MCF 10A (cell line): ENCODE results near the gene LMO7. TPM values are rescaled to one million over a fixed set of nuclear protein-coding genes. Genes with fewer than 3 reads are reported as not detected.

ENCODE experiments used
- BruUV-seq: library from RNA; stranded (reverse); fragments of 400-500 nt; replicated peaks from 2 replicates; lab custom pipeline; 2021; lab: Mats Ljungman, UMichigan
- CTCF ChIA-PET: fragments of 300-600 bp; sonication (Branson Sonifier 250); formaldehyde crosslinking; extraction: SDS; loops from one replicate; lab custom pipeline; 2021; ENCODE audit warnings: antibody characterized with exemption, inconsistent platforms; lab: Yijun Ruan, JAX
- POLR2A ChIA-PET: fragments of 300-600, 350-650 bp; sonication (Branson Sonifier 250); formaldehyde crosslinking; extraction: SDS; loops from one replicate; lab custom pipeline; 2020; ENCODE audit warnings: antibody characterized with exemption, inconsistent platforms; lab: Yijun Ruan, JAX
- DNase-seq: peaks from one replicate; pipeline ENCODE4 v3.0.0-alpha.2; 2018; ENCODE audit not compliant: unreplicated experiment
- H3K27ac Mint-ChIP-seq: one replicate; pipeline ENCODE4 v1.8.0; 2022; ENCODE audit warnings: mild to moderate bottlenecking, low read depth, mixed read lengths; ENCODE audit not compliant: unreplicated experiment
- H3K27me3 Mint-ChIP-seq: one replicate; pipeline ENCODE4 v1.8.0; 2022; ENCODE audit warnings: mixed read lengths; ENCODE audit not compliant: insufficient read depth, unreplicated experiment
- H3K36me3 Mint-ChIP-seq: one replicate; pipeline ENCODE4 v1.8.0; 2022; ENCODE audit warnings: mild to moderate bottlenecking, moderate library complexity, mixed read lengths; ENCODE audit not compliant: insufficient read depth, unreplicated experiment
- H3K4me1 Mint-ChIP-seq: one replicate; pipeline ENCODE4 v1.8.0; 2022; ENCODE audit warnings: mixed read lengths; ENCODE audit not compliant: insufficient read depth, unreplicated experiment
- H3K4me3 Mint-ChIP-seq: one replicate; pipeline ENCODE4 v1.8.0; 2022; ENCODE audit warnings: mild to moderate bottlenecking, moderate library complexity, mixed read lengths; ENCODE audit not compliant: unreplicated experiment
- H3K9me3 Mint-ChIP-seq: one replicate; pipeline ENCODE4 v1.8.0; 2022; ENCODE audit warnings: mixed read lengths; ENCODE audit not compliant: unreplicated experiment
- CTCF ChIP-seq: fragments of 200-600 bp; IDR thresholded peaks from one replicate; pipeline ENCODE4 v1.8.0; 2022; ENCODE audit warnings: antibody characterized with exemption, mild to moderate bottlenecking; ENCODE audit not compliant: unreplicated experiment
- intact Hi-C: fragments of 100-400 bp; cut with micrococcal nuclease; formaldehyde crosslinking; loops from 2 replicates; pipeline ENCODE4 v1.14.1; 2022
- total RNA-seq: library from RNA; stranded (reverse); gene quantifications from 2 replicates; pipeline ENCODE4 v1.2.3, GENCODE V29; 2022

LMO7 gene
- total RNA-seq, 1 experiment from 2014 or later: 30.8 TPM

GRCh38 chr13:75764251-75764925 is 128.3 kb downstream of the LMO7 start:
- TF ChIP-seq CTCF: no peak
- H3K4me1 Mint-ChIP-seq: peaks cover 32% of the 10 kb centered on the region
- no peak for DNase-seq
- H3K27ac Mint-ChIP-seq: no peak overlapping the region
- CTCF ChIA-PET: interaction anchor here (0.6 to 11.0 kb wide), 6 partner anchors 9 to 68 kb away, joined by 3 to 93 read pairs (median 4); no protein-coding TSS in a partner anchor
- intact Hi-C loops: loop anchor here (5.0 kb wide), 2 partner anchors 108 to 708 kb away; no protein-coding TSS in a partner anchor
- peaks cover 17% of the 10 kb centered on the region for H3K36me3 Mint-ChIP-seq
- H3K4me3 Mint-ChIP-seq: no peak overlapping the region
- H3K27me3 Mint-ChIP-seq: no peaks in the 10 kb centered on the region
- POLR2A ChIA-PET: interaction anchor here (1.0 to 8.7 kb wide), 7 partner anchors 9 to 69 kb away, joined by 5 to 104 read pairs (median 48); no protein-coding TSS in a partner anchor
- H3K9me3 Mint-ChIP-seq: no peaks in the 10 kb centered on the region
- BruUV-seq: no TSS peak

GRCh38 chr13:75764926-75765310 is 128.8 kb downstream of the LMO7 start:
- Mint-ChIP-seq H3K27me3 (no peaks in the 10 kb centered on the region), H3K36me3 (peaks cover 19% of the 10 kb centered on the region), H3K4me3 (no peak overlapping the region), H3K4me1 (peaks cover 26% of the 10 kb centered on the region), H3K27ac (no peak overlapping the region), H3K9me3 (no peaks in the 10 kb centered on the region)
- no peak for TF ChIP-seq CTCF
- ChIA-PET CTCF (interaction anchor here (0.6 to 11.0 kb wide), 5 partner anchors 18 to 77 kb away, joined by 3 to 93 read pairs (median 4); no protein-coding TSS in a partner anchor), POLR2A (interaction anchor here (1.0 to 8.7 kb wide), 3 partner anchors 9 to 59 kb away, joined by 5 to 104 read pairs (median 94); no protein-coding TSS in a partner anchor)
- DNase-seq: no peak
- no TSS peak for BruUV-seq
- intact Hi-C loops: loop anchor here (5.0 kb wide), 2 partner anchors 107 to 707 kb away; no protein-coding TSS in a partner anchor

- no peaks in the 10 kb centered on the region for H3K27me3 Mint-ChIP-seq
- intact Hi-C loops: no loop called here
- no peak for TF ChIP-seq CTCF
- DNase-seq: no peak
- no peak overlapping the region for H3K27ac Mint-ChIP-seq
- no peak overlapping the region for H3K4me3 Mint-ChIP-seq
- ChIA-PET POLR2A (interaction anchor here (8.7 kb wide), 1 partner anchor 51 kb away, joined by 94 read pairs; no protein-coding TSS in a partner anchor), CTCF (interaction anchor here (11.0 kb wide), 1 partner anchor 70 kb away, joined by 93 read pairs; no protein-coding TSS in a partner anchor)
- H3K4me1 Mint-ChIP-seq: peaks cover 20% of the 10 kb centered on the region
- BruUV-seq: no TSS peak
- H3K9me3 Mint-ChIP-seq: no peaks in the 10 kb centered on the region
- H3K36me3 Mint-ChIP-seq: peaks cover 24% of the 10 kb centered on the region
These were observed 130.5 kb downstream of the LMO7 start for GRCh38 chr13:75766636-75767035.
